Measurements from ENCODE around the gene PEMT.

- TF ChIP-seq POLR2AphosphoS5 (IDR thresholded peaks at IDR 0.05; ENCODE audit: borderline replicate concordance, low read depth, low read length) (no peak), FOXP2 (optimal IDR thresholded peaks at IDR 0.05; ENCODE audit: control extremely low read depth, extremely low read length, insufficient read depth) (no peak)
These were observed 15.0 kb upstream of the PEMT start for GRCh38 chr17:17606416-17607000.

Measured in SK-N-MC (cell line).